Osteocyte (in vitro differentiated cells): ENCODE data around the gene LTB. TPM values are rescaled to one million over a fixed set of nuclear protein-coding genes. Genes with fewer than 3 reads are reported as not detected.

Source experiments
- DNase-seq: peaks from one replicate; pipeline ENCODE4 v3.0.0; 2021; ENCODE audit warnings: mixed read lengths; ENCODE audit not compliant: unreplicated experiment; ENCODE audit errors: extremely low spot score
- H3K27ac Mint-ChIP-seq: one replicate; pipeline ENCODE4 v1.8.0; 2021; ENCODE audit warnings: mild to moderate bottlenecking, mixed read lengths; ENCODE audit not compliant: unreplicated experiment
- H3K27me3 Mint-ChIP-seq: one replicate; pipeline ENCODE4 v1.8.0; 2021; ENCODE audit warnings: mixed read lengths; ENCODE audit not compliant: unreplicated experiment
- H3K36me3 Mint-ChIP-seq: one replicate; pipeline ENCODE4 v1.8.0; 2021; ENCODE audit warnings: mixed read lengths; ENCODE audit not compliant: unreplicated experiment
- H3K4me1 Mint-ChIP-seq: one replicate; pipeline ENCODE4 v1.8.0; 2021; ENCODE audit warnings: mixed read lengths; ENCODE audit not compliant: unreplicated experiment
- H3K4me3 Mint-ChIP-seq: one replicate; pipeline ENCODE4 v1.8.0; 2021; ENCODE audit warnings: mild to moderate bottlenecking, moderate library complexity, mixed read lengths; ENCODE audit not compliant: unreplicated experiment
- H3K9me3 Mint-ChIP-seq: one replicate; pipeline ENCODE4 v1.8.0; 2021; ENCODE audit warnings: mixed read lengths; ENCODE audit not compliant: unreplicated experiment
- CTCF ChIP-seq: fragments of 200-600 bp; sonication (generic); IDR thresholded peaks from 2 replicates; pipeline ENCODE4 v1.5.0; 2021; ENCODE audit warnings: antibody characterized with exemption, mild to moderate bottlenecking, moderate library complexity
- total RNA-seq: library from RNA; stranded (reverse); gene quantifications from 2 replicates; pipeline ENCODE4 v1.2.1, GENCODE V29; 2021

LTB gene
- total RNA-seq, 1 donor from 2014 or later = not detected

GRCh38 chr6:31579119-31579505, 3.1 kb downstream of the LTB start:
- Mint-ChIP-seq H3K4me1 (peaks cover 16% of the 10 kb centered on the region), H3K36me3 (no peaks in the 10 kb centered on the region), H3K27me3 (no peaks in the 10 kb centered on the region), H3K9me3 (no peaks in the 10 kb centered on the region), H3K4me3 (no peak overlapping the region), H3K27ac (no peak overlapping the region)
- no peak for DNase-seq
- no peak for TF ChIP-seq CTCF

- Mint-ChIP-seq H3K4me1 (peaks cover 16% of the 10 kb centered on the region), H3K36me3 (no peaks in the 10 kb centered on the region), H3K4me3 (no peak overlapping the region), H3K27me3 (no peaks in the 10 kb centered on the region), H3K27ac (no peak overlapping the region), H3K9me3 (no peaks in the 10 kb centered on the region)
- no peak for TF ChIP-seq CTCF
- DNase-seq = no peak
Observed at GRCh38 chr6:31578184-31579118, 3.8 kb downstream of the LTB start.

- TF ChIP-seq CTCF = no peak
- no peak for DNase-seq
- H3K4me1 Mint-ChIP-seq = peaks cover 16% of the 10 kb centered on the region
Observed at GRCh38 chr6:31577579-31577966, 4.7 kb downstream of the LTB start.

GRCh38 chr6:31576897-31577578, 5.2 kb downstream of the LTB start:
- no peak for DNase-seq
- TF ChIP-seq CTCF = no peak
- Mint-ChIP-seq H3K9me3 (no peaks in the 10 kb centered on the region), H3K4me1 (peaks cover 16% of the 10 kb centered on the region), H3K27ac (no peak overlapping the region), H3K36me3 (no peaks in the 10 kb centered on the region), H3K27me3 (no peaks in the 10 kb centered on the region), H3K4me3 (no peak overlapping the region)

More at GRCh38 chr6:31577579-31577966, 4.7 kb downstream of the LTB start:
- Mint-ChIP-seq H3K36me3 (no peaks in the 10 kb centered on the region), H3K27me3 (no peaks in the 10 kb centered on the region), H3K4me3 (no peak overlapping the region), H3K9me3 (no peaks in the 10 kb centered on the region), H3K27ac (no peak overlapping the region)
